GM19395 (cell line): ENCODE measurements around the gene CNTN5.
"Not testable (repeated sequence)": the region's sequence is repeated elsewhere in the genome, so short reads cannot be mapped to it uniquely, and the experiment has no call there.

ENCODE experiments used
- ATAC-seq: cut with Tn5 transposase; IDR thresholded peaks from one replicate; pipeline ENCODE4 v1.9.1; 2021; ENCODE audit warnings: mild to moderate bottlenecking, moderate library complexity; ENCODE audit not compliant: unreplicated experiment

CNTN5 gene

GRCh38 chr11:99020352-99021225, at the start of gene CNTN5:
Gene CNTN5, plus strand, starts transcription at chr11:99020949.
- ATAC-seq, result peak; percentile 57

DNA sequence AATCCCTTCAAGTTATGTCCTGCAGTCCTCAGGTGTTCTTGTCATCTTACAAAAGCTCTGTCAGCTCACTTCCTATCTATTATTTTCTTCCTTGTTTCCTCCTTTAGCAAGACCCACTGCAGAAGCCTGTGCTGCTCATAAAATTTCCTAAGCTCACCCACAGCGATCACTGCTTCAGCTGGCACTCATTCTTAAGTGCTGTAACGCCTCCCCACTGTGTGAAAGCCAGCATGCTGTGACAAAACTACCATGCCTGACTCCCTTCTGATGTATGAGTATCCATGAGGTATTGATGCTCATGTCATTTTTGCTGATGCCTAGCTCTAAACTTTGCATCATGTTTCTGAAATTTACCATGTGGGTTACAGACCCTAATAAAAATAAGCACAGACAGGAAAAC, 41.5 kb upstream of the CNTN5 start:
- ATAC-seq, result no peak

- ATAC-seq, result peak; percentile 75
Observed at GRCh38 chr11:99015634-99016454, 4.9 kb upstream of the CNTN5 start.

GRCh38 chr11:99019696-99020095, 1.1 kb upstream of the CNTN5 start:
- ATAC-seq, result no peak

DNA sequence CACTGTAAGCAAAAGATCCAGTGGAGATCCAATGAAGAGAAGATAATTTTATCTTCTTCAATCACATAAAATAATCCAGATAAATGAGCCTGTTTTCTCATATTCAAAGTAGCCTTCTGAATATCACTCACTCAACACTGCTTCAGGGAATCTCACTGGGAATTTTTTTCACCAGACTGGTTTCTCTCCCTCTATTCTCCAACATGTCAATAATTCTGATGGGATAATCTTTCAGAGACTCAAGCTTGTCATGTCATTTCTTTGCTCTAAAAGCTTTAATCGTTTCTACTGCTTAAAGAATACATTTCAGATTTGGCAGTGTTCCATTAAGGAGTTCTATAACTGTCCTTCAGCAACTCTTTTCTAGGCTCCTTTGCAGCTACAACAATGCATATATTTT, 16.3 kb downstream of the CNTN5 start:
- ATAC-seq, result no peak

- no peak for ATAC-seq
Observed at GRCh38 chr11:99063331-99063730, 42.6 kb downstream of the CNTN5 start.

GRCh38 chr11:99065121-99065520, 44.4 kb downstream of the CNTN5 start:
- ATAC-seq, result no peak

- ATAC-seq, result no peak
Observed at GRCh38 chr11:99066618-99067317, 46.0 kb downstream of the CNTN5 start.

DNA sequence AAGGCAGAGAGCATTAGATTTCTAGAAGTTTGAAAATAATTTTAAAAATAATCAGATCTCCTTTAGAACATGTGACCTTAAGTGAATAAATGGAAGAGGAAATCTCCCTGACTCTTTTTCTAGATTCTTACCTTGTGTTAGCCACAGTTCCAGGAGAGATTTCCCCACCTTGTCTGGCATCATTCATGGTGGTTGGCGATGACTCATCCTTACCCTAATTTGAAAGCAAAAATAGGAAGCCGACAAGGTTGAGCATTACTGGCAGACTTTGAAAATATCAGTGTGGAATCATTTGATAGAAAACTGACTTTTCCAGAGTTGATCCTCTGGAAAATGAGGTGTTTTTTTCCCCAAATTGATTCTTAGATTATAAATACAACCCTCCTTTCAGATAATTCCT, 48.1 kb downstream of the CNTN5 start:
- ATAC-seq, result no peak

- ATAC-seq, result peak; percentile 85
Observed at GRCh38 chr11:99069856-99070444, 49.2 kb downstream of the CNTN5 start.

GRCh38 chr11:99079576-99079975, 58.8 kb downstream of the CNTN5 start:
- ATAC-seq, result no peak

DNA sequence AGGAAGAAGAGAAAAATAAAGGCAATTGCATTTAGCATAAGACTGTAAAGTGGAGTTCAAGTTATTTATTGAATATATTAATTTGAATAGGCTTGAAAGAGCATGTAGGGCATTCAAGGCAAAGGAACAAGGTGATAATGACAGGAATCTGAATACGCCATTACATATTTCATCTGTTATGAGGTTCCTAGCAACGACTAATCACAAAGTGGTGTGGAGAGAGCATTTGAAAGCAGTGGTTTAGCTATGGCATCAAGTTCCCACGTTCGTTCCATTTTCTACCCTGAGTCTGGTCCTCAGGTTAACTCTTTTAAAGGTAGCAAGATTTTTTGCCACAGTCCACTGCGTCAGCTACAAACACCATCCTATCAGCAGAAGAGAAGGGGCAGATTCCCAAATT, 59.4 kb downstream of the CNTN5 start:
- no peak for ATAC-seq

GRCh38 chr11:99098258-99098657, 77.5 kb downstream of the CNTN5 start:
- peak; percentile 19 for ATAC-seq

DNA sequence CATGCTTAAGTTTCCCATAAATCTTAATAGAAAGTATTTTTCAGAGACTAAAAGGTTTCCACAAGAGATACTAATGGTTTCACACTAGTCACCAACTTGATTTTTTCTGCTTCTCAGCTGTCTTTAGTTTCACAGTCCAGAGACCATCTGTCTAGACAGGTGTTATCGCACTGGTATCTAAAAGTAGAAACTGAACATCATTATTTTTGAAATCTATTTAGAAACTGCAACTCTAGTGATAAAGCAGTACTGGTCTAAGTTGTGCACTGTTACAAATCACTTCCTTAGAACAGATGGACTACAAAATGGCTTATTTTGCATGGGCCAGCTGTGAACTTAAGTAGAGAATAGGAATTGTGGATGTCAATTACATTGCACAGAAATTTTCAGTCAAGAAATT, 78.0 kb downstream of the CNTN5 start:
- peak; percentile 97 for ATAC-seq

DNA sequence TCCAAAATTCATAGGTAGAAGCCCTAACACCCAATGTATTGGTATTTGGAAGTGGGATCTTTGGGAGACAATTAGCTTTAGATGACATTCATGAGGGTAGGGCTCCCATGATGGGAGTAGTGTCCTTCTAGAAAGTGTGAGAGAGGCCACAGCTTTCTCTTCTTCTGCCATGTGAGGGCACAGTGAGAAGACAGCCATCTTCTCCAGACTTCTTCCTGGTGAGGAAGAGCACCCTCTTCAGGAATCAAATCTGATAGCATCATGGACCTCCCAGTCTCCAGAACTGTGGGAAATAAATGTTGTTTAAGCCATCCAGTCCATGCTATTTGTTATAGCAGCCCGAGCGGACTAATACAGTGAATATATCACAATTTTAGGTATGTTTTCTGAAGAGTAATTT, 96.9 kb downstream of the CNTN5 start:
- ATAC-seq, result no peak

DNA sequence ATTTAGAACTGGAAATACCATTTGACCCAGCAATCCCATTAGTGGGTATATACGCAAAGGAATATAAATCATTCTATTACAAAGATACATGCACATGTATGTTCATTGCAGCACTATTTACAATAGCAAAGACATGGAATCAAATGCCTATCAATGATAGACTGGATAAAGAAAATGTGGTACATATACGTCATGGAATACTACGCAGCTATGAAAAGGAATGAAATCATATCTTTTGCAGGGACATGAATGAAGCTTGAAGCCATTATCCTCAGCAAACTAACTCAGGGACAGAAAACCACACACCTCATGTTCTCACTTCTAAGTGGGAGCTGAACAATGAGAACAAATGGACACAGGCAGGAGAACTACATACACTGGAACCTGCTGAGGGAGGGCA, 113.1 kb downstream of the CNTN5 start:
- not testable (repeated sequence) for ATAC-seq

- ATAC-seq, result no peak
Observed at GRCh38 chr11:99135508-99135907, 114.8 kb downstream of the CNTN5 start.

DNA sequence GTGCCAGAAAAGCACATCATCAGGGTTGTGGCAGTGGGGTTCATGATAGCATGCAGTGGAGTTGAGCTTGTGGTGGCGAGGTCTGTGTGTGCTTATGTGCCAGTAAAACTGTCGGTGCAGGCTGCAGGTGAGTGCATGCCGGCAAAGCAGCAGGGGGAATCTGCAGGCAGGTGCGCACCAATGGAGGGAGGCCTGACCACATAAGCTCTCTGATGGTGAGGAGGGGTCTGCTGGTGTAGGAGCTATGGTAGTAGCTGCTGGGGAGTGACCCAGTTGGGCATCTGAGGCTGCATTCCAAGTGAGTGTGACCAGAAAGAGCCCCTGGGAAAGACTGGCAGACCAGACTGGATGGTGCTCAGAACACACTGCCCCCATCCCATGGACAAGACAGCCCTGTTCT, 121.5 kb downstream of the CNTN5 start:
- ATAC-seq, result no peak

GRCh38 chr11:99148352-99148751, 127.6 kb downstream of the CNTN5 start:
- ATAC-seq, result no peak

GRCh38 chr11:99154277-99154676, 133.5 kb downstream of the CNTN5 start:
- ATAC-seq, result no peak

- ATAC-seq, result no peak
Observed at GRCh38 chr11:99160447-99160846, 139.7 kb downstream of the CNTN5 start.
